ENCODE results near the gene ZFP36L1.

DNA sequence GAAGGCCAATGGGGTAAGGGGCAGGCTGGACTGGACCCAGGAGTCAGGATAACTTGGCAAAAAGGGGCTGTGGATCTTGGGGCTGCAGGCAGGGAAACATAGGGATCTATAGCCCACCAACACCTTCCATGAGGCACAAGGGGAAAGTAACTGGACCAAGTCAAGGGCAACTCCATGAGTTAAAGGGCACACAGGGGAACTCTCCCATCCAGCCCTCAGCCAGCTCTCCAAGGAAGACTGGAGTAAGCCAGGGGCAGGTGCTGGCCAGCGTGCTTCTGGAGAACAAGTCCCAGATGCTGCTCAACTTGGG is 31.3 kb upstream of the ZFP36L1 start:
- TF ChIP-seq, protein P1, sequence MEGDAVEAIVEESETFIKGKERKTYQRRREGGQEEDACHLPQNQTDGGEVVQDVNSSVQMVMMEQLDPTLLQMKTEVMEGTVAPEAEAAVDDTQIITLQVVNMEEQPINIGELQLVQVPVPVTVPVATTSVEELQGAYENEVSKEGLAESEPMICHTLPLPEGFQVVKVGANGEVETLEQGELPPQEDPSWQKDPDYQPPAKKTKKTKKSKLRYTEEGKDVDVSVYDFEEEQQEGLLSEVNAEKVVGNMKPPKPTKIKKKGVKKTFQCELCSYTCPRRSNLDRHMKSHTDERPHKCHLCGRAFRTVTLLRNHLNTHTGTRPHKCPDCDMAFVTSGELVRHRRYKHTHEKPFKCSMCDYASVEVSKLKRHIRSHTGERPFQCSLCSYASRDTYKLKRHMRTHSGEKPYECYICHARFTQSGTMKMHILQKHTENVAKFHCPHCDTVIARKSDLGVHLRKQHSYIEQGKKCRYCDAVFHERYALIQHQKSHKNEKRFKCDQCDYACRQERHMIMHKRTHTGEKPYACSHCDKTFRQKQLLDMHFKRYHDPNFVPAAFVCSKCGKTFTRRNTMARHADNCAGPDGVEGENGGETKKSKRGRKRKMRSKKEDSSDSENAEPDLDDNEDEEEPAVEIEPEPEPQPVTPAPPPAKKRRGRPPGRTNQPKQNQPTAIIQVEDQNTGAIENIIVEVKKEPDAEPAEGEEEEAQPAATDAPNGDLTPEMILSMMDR (conservative IDR thresholded peaks at IDR 0.05; ENCODE audit: low read length), result no peak
- TF ChIP-seq EZH2phosphoT487 (IDR thresholded peaks at IDR 0.05; ENCODE audit: borderline replicate concordance), result no peak

All from Loucy (cell line).